Measurements from ENCODE around the gene TMTC1. TPM values are rescaled to one million over a fixed set of nuclear protein-coding genes. Genes with fewer than 3 reads are reported as not detected.
A peak's percentile ranks its signal among the peaks of the same experiment; 100 is the strongest.

Gene TMTC1
- total and polyA plus RNA-seq, 9 of the 15 experiments (the other 6 are each of a cell fraction or from before 2014, with no cell fraction given) = under 0.01 to 0.18 (median 0.06) TPM; not detected in 2

GRCh38 chr12:29640589-29641345 lies 143.0 kb downstream of the TMTC1 start:
- DNase-seq (ENCODE audit: extremely low read depth in 1 of 4, low spot score in 3 of 4) (peak in 2 of 4 experiments; percentile 7 to 29), FAIRE-seq (peak; percentile 51), ATAC-seq (peak; percentile 75)
- CTCF ChIA-PET (ENCODE audit: low intra/inter-chr PET ratio) = no interaction called here
- Histone ChIP-seq H3K9ac (ENCODE audit: insufficient read depth in 1 of 2, low read depth in 2 of 2, low read length in 2 of 2) (no peak overlapping the region), H4K20me1 (replicated peaks; ENCODE audit: control insufficient read depth, insufficient read depth, low read length) (no peaks in the 10 kb centered on the region), H3K9me3 (replicated peaks; ENCODE audit: control insufficient read depth, insufficient read depth, low read depth, low read length) (no peaks in the 10 kb centered on the region), H3K27me3 (ENCODE audit: control insufficient read depth in 2 of 2, insufficient read depth in 2 of 2, low read length in 2 of 2) (peaks cover 0 to 5% of the 10 kb centered on the region in 2 experiments; a peak in 2 of 5 replicates), H3K4me1 (replicated peaks in 1 of 2; ENCODE audit: control insufficient read depth in 2 of 2, insufficient read depth in 2 of 2, low read length in 2 of 2) (peaks cover 0 to 6% of the 10 kb centered on the region in 2 experiments; a peak in 3 of 5 replicates), H3K4me2 (ENCODE audit: insufficient read depth, low read length) (peak overlapping the region; percentile 58; the same call in 1 of the 2 replicates), H3K36me3 (ENCODE audit: control insufficient read depth, insufficient read depth, low read length) (no peaks in the 10 kb centered on the region), H3K79me2 (ENCODE audit: control insufficient read depth, insufficient read depth, low read length) (no peaks in the 10 kb centered on the region), H2AFZ (ENCODE audit: low read depth, low read length) (peak overlapping the region; percentile 79), H3K27ac (ENCODE audit: extremely low read depth, low read depth, low read length) (peak overlapping the region; percentile 16; the same call in 2 of the 3 replicates), H3K4me3 (no peak overlapping the region), H3K9me1 (ENCODE audit: control insufficient read depth, insufficient read depth, low read length) (no peaks in the 10 kb centered on the region)
- in situ Hi-C loops (cut with MboI) (no loop called here), intact Hi-C loops (cut with micrococcal nuclease) (no loop called here)
- POLR2A ChIA-PET = interaction anchor here (0.5 to 1.5 kb wide), 2 partner anchors 26 to 57 kb away, joined by 3 read pairs; no protein-coding TSS in a partner anchor
- no TSS peak for BruUV-seq (replicated peaks)
- 11% methylated on average over 13 of the region's 13 CpGs for WGBS (ENCODE audit: insufficient coverage, low coverage, missing lambda C conversion rate)
- TF ChIP-seq NR1H2 (CRISPR knock-in tag; IDR thresholded peaks at IDR 0.05) = no peak
- TF ChIP-seq KLF16 (IDR thresholded peaks at IDR 0.05) = peak; percentile 42; the same call in 1 of the 2 replicates
- TF ChIP-seq ZNF644 (tag; IDR thresholded peaks at IDR 0.05; ENCODE audit: low read depth) = no peak
- peak; percentile 80 for TF ChIP-seq NFE2 (IDR thresholded peaks at IDR 0.05; ENCODE audit: low read depth)
- no peak for TF ChIP-seq ZNF24 (IDR thresholded peaks at IDR 0.05)
- TF ChIP-seq, protein P1, sequence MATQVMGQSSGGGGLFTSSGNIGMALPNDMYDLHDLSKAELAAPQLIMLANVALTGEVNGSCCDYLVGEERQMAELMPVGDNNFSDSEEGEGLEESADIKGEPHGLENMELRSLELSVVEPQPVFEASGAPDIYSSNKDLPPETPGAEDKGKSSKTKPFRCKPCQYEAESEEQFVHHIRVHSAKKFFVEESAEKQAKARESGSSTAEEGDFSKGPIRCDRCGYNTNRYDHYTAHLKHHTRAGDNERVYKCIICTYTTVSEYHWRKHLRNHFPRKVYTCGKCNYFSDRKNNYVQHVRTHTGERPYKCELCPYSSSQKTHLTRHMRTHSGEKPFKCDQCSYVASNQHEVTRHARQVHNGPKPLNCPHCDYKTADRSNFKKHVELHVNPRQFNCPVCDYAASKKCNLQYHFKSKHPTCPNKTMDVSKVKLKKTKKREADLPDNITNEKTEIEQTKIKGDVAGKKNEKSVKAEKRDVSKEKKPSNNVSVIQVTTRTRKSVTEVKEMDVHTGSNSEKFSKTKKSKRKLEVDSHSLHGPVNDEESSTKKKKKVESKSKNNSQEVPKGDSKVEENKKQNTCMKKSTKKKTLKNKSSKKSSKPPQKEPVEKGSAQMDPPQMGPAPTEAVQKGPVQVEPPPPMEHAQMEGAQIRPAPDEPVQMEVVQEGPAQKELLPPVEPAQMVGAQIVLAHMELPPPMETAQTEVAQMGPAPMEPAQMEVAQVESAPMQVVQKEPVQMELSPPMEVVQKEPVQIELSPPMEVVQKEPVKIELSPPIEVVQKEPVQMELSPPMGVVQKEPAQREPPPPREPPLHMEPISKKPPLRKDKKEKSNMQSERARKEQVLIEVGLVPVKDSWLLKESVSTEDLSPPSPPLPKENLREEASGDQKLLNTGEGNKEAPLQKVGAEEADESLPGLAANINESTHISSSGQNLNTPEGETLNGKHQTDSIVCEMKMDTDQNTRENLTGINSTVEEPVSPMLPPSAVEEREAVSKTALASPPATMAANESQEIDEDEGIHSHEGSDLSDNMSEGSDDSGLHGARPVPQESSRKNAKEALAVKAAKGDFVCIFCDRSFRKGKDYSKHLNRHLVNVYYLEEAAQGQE (IDR thresholded peaks at IDR 0.05; ENCODE audit: borderline replicate concordance) = peak; percentile 58
- TF ChIP-seq, protein P1 (CRISPR knock-in tag; IDR thresholded peaks at IDR 0.05; ENCODE audit: low read depth) = no peak
- peak; percentile 77; the same call in 1 of the 2 replicates for TF ChIP-seq C11orf30 (IDR thresholded peaks at IDR 0.05; ENCODE audit: low read depth)
- TF ChIP-seq CC2D1A (IDR thresholded peaks at IDR 0.05) = peak; percentile 44; the same call in 1 of the 2 replicates
- peak; percentile 53 for TF ChIP-seq ZNF316 (IDR thresholded peaks at IDR 0.05)
- peak; percentile 7; the same call in 1 of the 2 replicates for TF ChIP-seq MAFF (IDR thresholded peaks at IDR 0.05; ENCODE audit: low read length)
- no peak for TF ChIP-seq BRD9 (IDR thresholded peaks at IDR 0.05; ENCODE audit: low read depth, partially characterized antibody)
- TF ChIP-seq, protein P2, sequence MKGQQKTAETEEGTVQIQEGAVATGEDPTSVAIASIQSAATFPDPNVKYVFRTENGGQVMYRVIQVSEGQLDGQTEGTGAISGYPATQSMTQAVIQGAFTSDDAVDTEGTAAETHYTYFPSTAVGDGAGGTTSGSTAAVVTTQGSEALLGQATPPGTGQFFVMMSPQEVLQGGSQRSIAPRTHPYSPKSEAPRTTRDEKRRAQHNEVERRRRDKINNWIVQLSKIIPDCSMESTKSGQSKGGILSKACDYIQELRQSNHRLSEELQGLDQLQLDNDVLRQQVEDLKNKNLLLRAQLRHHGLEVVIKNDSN (CRISPR knock-in tag; IDR thresholded peaks at IDR 0.05) = no peak
- peak; percentile 42 for TF ChIP-seq RFX1 (IDR thresholded peaks at IDR 0.05)
- TF ChIP-seq SP2 (IDR thresholded peaks at IDR 0.05; ENCODE audit: extremely low read depth, low read depth, low read length, poor library complexity, severe bottlenecking) = no peak
- TF ChIP-seq KDM1A (IDR thresholded peaks at IDR 0.05) = no peak

Measured in K562 (cell line).